GM12864 (cell line): ENCODE results near the gene NQO1.

Source experiments
- DNase-seq: peaks from one replicate; pipeline ENCODE4 v3.0.0-alpha.2; 2011; ENCODE audit warnings: low read depth
- H3K4me3 ChIP-seq: 2 replicates; pipeline ENCODE4 v1.5.1; 2011; ENCODE audit warnings: mild to moderate bottlenecking, low read depth, low read length, control low read depth
- TF ChIP-seq, protein P1 (sequence below): IDR thresholded peaks from 2 replicates; pipeline ENCODE4 v1.5.1; 2011; ENCODE audit warnings: low read depth, mild to moderate bottlenecking, moderate library complexity, low read length, control low read depth, inconsistent platforms; ENCODE audit errors: missing control alignments

NQO1 gene

DNA sequence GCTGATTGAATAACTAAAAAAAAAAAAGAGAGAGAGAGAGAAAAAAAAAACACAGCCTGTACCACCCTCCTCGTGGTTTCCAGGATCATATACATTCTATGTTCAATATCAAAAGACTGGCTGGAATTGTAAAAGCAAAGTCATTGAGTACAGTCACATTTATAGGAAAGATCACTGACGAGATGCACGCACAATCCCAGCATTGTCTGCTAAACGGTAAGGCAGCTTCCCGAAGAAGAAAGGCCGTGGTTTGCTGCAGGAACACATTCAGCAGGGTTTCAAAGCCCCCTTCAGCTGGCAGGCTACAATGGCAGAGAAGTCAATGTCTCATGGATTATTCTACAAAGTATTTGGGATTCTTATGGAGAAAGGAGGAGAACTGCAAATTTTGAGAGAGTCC, 9.3 kb downstream of the NQO1 start:
- H3K4me3 ChIP-seq, result no peak overlapping the region
- TF ChIP-seq, protein P1, sequence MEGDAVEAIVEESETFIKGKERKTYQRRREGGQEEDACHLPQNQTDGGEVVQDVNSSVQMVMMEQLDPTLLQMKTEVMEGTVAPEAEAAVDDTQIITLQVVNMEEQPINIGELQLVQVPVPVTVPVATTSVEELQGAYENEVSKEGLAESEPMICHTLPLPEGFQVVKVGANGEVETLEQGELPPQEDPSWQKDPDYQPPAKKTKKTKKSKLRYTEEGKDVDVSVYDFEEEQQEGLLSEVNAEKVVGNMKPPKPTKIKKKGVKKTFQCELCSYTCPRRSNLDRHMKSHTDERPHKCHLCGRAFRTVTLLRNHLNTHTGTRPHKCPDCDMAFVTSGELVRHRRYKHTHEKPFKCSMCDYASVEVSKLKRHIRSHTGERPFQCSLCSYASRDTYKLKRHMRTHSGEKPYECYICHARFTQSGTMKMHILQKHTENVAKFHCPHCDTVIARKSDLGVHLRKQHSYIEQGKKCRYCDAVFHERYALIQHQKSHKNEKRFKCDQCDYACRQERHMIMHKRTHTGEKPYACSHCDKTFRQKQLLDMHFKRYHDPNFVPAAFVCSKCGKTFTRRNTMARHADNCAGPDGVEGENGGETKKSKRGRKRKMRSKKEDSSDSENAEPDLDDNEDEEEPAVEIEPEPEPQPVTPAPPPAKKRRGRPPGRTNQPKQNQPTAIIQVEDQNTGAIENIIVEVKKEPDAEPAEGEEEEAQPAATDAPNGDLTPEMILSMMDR, result no peak
- DNase-seq, result no peak

DNA sequence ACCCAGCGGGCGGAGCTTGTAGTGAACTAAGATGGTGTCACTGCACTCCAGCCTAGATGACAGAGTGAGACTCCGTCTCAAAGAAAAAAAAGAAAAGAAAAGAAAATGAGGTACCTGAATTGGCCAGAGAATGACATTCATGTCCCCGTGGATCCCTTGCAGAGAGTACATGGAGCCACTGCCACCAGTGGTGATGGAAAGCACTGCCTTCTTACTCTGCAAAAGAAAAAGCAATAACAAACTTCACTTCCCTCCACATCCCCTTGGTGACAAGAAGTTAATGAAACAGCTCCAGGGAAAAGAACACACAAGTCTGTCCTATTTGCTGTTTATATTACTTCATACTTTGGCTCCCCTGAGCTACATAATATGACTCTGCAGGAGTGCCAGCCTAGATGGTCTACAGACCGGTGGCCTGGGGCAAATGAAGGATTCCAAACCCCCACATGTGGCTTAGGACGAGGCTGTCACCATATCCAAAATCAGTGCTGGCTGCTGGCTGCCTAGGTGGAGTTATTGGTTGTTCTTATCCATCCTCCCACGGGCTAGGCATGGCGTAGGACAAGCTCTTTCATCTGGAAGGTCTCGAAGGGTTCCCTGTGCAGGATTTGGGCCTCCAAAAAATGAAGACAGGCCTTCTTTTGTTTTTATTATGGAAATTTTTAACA, 13.3 kb downstream of the NQO1 start:
- TF ChIP-seq, protein P1, result no peak
- DNase-seq, result no peak
- no peak overlapping the region for H3K4me3 ChIP-seq

DNA sequence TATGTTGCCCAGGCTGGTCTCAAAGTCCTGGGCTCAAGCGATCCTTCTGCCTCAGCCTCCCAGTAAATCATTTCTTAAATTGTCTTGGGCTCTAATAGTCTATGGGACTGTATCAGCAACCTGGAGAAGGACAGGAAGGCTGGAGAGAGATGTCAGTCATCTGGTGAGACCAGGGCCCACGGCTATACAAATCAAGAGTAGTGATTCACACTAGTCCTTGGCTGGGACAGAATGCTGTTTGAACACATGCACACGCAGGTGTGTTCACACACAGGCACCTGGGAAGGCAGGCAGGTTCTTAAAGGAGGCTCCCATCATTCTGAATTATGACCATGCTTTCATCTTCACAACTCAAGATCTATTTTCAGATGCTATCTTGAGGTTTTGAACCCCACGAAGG, 14.1 kb downstream of the NQO1 start:
- TF ChIP-seq, protein P1, result no peak
- DNase-seq, result no peak
- H3K4me3 ChIP-seq, result no peak overlapping the region

DNA sequence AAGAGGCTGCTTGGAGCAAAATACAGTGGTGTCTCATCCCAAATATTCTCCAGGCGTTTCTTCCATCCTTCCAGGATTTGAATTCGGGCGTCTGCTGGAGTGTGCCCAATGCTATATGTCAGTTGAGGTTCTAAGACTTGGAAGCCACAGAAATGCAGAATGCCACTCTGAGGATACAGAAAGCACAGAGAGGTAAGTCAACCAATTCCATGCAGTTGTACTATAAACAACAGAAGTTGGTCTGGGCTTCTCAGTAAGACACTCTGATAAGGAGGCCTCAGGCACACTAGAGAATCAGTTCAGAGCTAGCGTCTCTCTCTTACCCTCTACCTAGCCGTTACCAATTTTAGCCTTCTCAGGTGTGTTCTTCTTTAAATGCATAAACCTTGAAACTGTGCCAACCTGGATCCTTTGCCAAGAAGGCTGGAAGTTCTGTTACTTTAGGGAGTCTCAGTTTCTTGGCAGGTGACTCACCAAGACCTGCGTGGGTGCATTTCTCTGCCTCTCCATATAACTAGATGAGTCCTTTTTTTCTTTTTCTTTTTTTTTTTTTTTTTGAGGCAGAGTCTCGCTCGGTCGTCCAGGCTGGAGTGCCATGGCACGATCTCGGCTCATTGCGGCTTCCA, 15.1 kb downstream of the NQO1 start:
- H3K4me3 ChIP-seq, result no peak overlapping the region
- TF ChIP-seq, protein P1, result no peak
- no peak for DNase-seq

DNA sequence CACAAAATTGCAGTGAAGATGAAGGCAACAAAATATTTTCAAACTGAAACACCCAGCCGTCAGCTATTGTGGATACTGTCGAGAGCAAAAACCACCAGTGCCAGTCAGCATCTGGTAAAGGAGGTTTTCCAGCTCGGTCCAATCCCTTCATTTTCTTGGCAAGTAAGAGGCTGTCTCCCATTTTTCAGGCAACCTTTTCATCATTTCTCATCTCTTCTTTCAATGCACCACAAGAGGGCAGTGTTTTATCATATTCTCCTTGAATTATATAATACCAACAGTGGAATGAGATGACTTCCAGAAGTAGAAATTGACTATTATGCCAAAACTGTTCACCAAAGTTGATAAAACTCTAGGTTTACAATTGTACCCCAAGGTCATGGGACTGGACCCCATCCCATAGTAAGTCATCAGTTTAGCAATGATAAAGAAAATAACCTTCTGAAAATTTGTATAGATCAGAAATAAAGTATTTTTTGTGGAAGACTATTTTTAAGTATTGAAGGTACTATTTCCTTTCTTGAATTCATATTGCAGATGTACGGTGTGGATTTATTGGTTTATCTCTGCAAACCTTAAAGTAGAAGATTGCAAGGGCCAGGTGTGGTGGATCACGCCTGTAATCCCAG, 16.8 kb downstream of the NQO1 start:
- no peak overlapping the region for H3K4me3 ChIP-seq
- DNase-seq, result peak; percentile 13
- TF ChIP-seq, protein P1, result peak; percentile 51

DNA sequence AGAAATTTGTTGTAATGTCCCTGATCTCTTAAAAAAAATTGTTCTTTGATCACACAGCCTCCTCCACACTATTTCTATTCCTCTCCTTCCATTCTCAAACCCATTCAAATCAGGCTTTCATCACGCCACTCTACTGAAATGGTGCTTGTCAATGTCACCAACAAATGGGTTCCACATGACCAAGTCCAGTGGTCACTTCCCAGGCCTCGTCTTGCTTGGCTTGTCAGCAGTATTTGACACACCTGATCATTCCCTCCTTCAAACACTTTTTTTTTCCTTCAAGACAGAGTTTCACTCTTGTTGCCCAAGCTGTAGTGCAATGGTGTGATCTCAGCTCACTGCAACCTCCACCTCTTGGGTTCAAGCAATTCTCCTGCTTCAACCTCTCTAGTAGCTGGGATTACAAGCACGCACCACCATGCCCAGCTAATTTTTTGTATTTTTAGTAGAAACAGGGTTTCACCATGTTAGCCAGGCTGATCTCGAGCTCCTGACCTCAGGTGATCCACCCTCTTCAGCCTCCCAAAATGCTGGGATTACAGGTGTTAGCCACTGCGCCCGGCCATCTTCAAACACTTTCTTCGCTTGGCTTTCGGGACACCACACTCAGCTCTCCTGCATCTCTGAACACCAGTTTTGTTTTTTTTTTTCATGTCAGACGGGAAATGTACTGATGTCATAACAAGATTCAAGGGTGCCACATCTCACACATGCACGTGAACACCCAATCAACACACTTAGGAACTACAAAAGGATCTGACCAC, 18.3 kb downstream of the NQO1 start:
- no peak for DNase-seq
- TF ChIP-seq, protein P1, result no peak
- H3K4me3 ChIP-seq, result no peak overlapping the region
